ENCODE results near the gene DTWD1.

Gene DTWD1

GRCh38 chr15:49627407-49627877, 6.6 kb downstream of the DTWD1 start:
- H3K27ac ChIP-seq, result no peak overlapping the region
- no peaks in the 10 kb centered on the region for H3K27me3 ChIP-seq
- TF ChIP-seq CTCF (IDR thresholded peaks at IDR 0.05), result no peak
- H3K4me3 ChIP-seq (ENCODE audit: low read depth in 1 of 2, low read length in 1 of 2), result no peak overlapping the region
- no peaks in the 10 kb centered on the region for H3K4me1 ChIP-seq (ENCODE audit: control insufficient read depth in 1 of 2, insufficient read depth in 1 of 2, low read depth in 1 of 2, low read length in 1 of 2)
- no peaks in the 10 kb centered on the region for H3K36me3 ChIP-seq
- H3K9me3 ChIP-seq, result no peaks in the 10 kb centered on the region

- no peak for TF ChIP-seq CTCF (IDR thresholded peaks at IDR 0.05)
- Histone ChIP-seq H3K27me3 (no peaks in the 10 kb centered on the region), H3K36me3 (no peaks in the 10 kb centered on the region), H3K9me3 (no peaks in the 10 kb centered on the region), H3K4me1 (ENCODE audit: control insufficient read depth in 1 of 2, insufficient read depth in 1 of 2, low read depth in 1 of 2, low read length in 1 of 2) (no peaks in the 10 kb centered on the region), H3K4me3 (ENCODE audit: low read depth in 1 of 2, low read length in 1 of 2) (no peak overlapping the region), H3K27ac (no peak overlapping the region)
These were observed 7.5 kb downstream of the DTWD1 start for GRCh38 chr15:49628379-49628778.

- Histone ChIP-seq H3K27me3 (no peaks in the 10 kb centered on the region), H3K36me3 (peaks cover 7% of the 10 kb centered on the region), H3K9me3 (no peaks in the 10 kb centered on the region), H3K27ac (no peak overlapping the region), H3K4me3 (ENCODE audit: low read depth in 1 of 2, low read length in 1 of 2) (no peak overlapping the region), H3K4me1 (ENCODE audit: control insufficient read depth in 1 of 2, insufficient read depth in 1 of 2, low read depth in 1 of 2, low read length in 1 of 2) (peaks cover 0 to 4% of the 10 kb centered on the region in 2 experiments)
- TF ChIP-seq CTCF (IDR thresholded peaks at IDR 0.05), result no peak
These were observed 17.0 kb downstream of the DTWD1 start for GRCh38 chr15:49637857-49638256.

GRCh38 chr15:49644364-49644794, 23.5 kb downstream of the DTWD1 start:
- H3K27ac ChIP-seq, result no peak overlapping the region
- no peaks in the 10 kb centered on the region for H3K27me3 ChIP-seq
- H3K4me3 ChIP-seq (ENCODE audit: low read depth in 1 of 2, low read length in 1 of 2), result no peak overlapping the region
- TF ChIP-seq CTCF (IDR thresholded peaks at IDR 0.05), result no peak
- no peaks in the 10 kb centered on the region for H3K9me3 ChIP-seq
- no peaks in the 10 kb centered on the region for H3K36me3 ChIP-seq
- H3K4me1 ChIP-seq (ENCODE audit: control insufficient read depth in 1 of 2, insufficient read depth in 1 of 2, low read depth in 1 of 2, low read length in 1 of 2), result peaks cover 0 to 4% of the 10 kb centered on the region in 2 experiments

GRCh38 chr15:49645277-49645676, 24.4 kb downstream of the DTWD1 start:
- peaks cover 0 to 2% of the 10 kb centered on the region in 2 experiments for H3K4me1 ChIP-seq (ENCODE audit: control insufficient read depth in 1 of 2, insufficient read depth in 1 of 2, low read depth in 1 of 2, low read length in 1 of 2)
- no peaks in the 10 kb centered on the region for H3K36me3 ChIP-seq
- H3K27me3 ChIP-seq, result no peaks in the 10 kb centered on the region
- no peak overlapping the region for H3K4me3 ChIP-seq (ENCODE audit: low read depth in 1 of 2, low read length in 1 of 2)
- no peaks in the 10 kb centered on the region for H3K9me3 ChIP-seq
- no peak overlapping the region for H3K27ac ChIP-seq
- no peak for TF ChIP-seq CTCF (IDR thresholded peaks at IDR 0.05)

GRCh38 chr15:49645941-49646340, 25.1 kb downstream of the DTWD1 start:
- no peaks in the 10 kb centered on the region for H3K27me3 ChIP-seq
- H3K27ac ChIP-seq, result no peak overlapping the region
- no peaks in the 10 kb centered on the region for H3K9me3 ChIP-seq
- no peaks in the 10 kb centered on the region for H3K4me1 ChIP-seq (ENCODE audit: control insufficient read depth in 1 of 2, insufficient read depth in 1 of 2, low read depth in 1 of 2, low read length in 1 of 2)
- H3K36me3 ChIP-seq, result no peaks in the 10 kb centered on the region
- TF ChIP-seq CTCF (IDR thresholded peaks at IDR 0.05), result no peak
- H3K4me3 ChIP-seq (ENCODE audit: low read depth in 1 of 2, low read length in 1 of 2), result no peak overlapping the region

Data from neutrophil (primary cell).